Mesendoderm (in vitro differentiated cells): ENCODE data around the gene UFC1.

Source experiments
- DNase-seq: peaks from one replicate; pipeline ENCODE4 v3.0.0; 2013
- H2AK5ac ChIP-seq: 2 replicates; pipeline ENCODE4 v1.6.1; 2013; ENCODE audit warnings: low read length, inconsistent platforms
- H2BK120ac ChIP-seq: 2 replicates; pipeline ENCODE4 v1.6.1; 2013; ENCODE audit warnings: low read depth, mild to moderate bottlenecking, low read length, moderate library complexity, mixed read lengths
- H2BK15ac ChIP-seq: replicated peaks from 2 replicates; pipeline ENCODE4 v1.6.1; 2013; ENCODE audit warnings: low read depth, mild to moderate bottlenecking, moderate library complexity
- H2BK5ac ChIP-seq: 2 replicates; pipeline ENCODE4 v1.6.1; 2013; ENCODE audit warnings: low read length, inconsistent platforms
- H3K18ac ChIP-seq: 2 replicates; pipeline ENCODE4 v1.6.1; 2013; ENCODE audit warnings: mild to moderate bottlenecking, low read length, mixed read lengths
- H3K23ac ChIP-seq: one replicate; pipeline ENCODE4 v1.6.1; 2013; ENCODE audit warnings: low read length
- H3K27ac ChIP-seq: 2 replicates; pipeline ENCODE4 v1.5.1; 2013; ENCODE audit warnings: low read depth, mild to moderate bottlenecking, inconsistent platforms, low read length, moderate library complexity
- H3K27me3 ChIP-seq: 2 replicates; pipeline ENCODE4 v1.6.1; 2013; ENCODE audit warnings: low read length, control low read depth, mild to moderate bottlenecking, inconsistent platforms; ENCODE audit not compliant: insufficient read depth, poor library complexity
- H3K36me3 ChIP-seq: 2 replicates; pipeline ENCODE4 v1.6.1; 2013; ENCODE audit warnings: low read length, inconsistent platforms; ENCODE audit not compliant: control insufficient read depth, insufficient read depth
- H3K4ac ChIP-seq: one replicate; pipeline ENCODE4 v1.6.1; 2013; ENCODE audit warnings: low read depth, mild to moderate bottlenecking, low read length, moderate library complexity
- H3K4me1 ChIP-seq: 2 replicates; pipeline ENCODE4 v1.6.1; 2013; ENCODE audit warnings: low read depth, low read length, inconsistent platforms; ENCODE audit not compliant: control insufficient read depth
- H3K4me2 ChIP-seq: 2 replicates; pipeline ENCODE4 v1.6.1; 2013; ENCODE audit warnings: low read length
- H3K4me3 ChIP-seq: 2 replicates; pipeline ENCODE4 v1.5.1; 2013; ENCODE audit warnings: mild to moderate bottlenecking, low read length
- H3K56ac ChIP-seq: one replicate; pipeline ENCODE4 v1.6.1; 2013; ENCODE audit warnings: low read length
- H3K79me1 ChIP-seq: 2 replicates; pipeline ENCODE4 v1.6.1; 2013; ENCODE audit warnings: low read length, inconsistent platforms
- H3K79me2 ChIP-seq: 2 replicates; pipeline ENCODE4 v1.6.1; 2013; ENCODE audit warnings: mild to moderate bottlenecking, low read length; ENCODE audit not compliant: control insufficient read depth, insufficient read depth
- H3K9ac ChIP-seq: 2 replicates; pipeline ENCODE4 v1.6.1; 2013; ENCODE audit warnings: low read length, inconsistent platforms
- H4K5ac ChIP-seq: one replicate; pipeline ENCODE4 v1.6.1; 2013; ENCODE audit warnings: low read length
- H4K8ac ChIP-seq: one replicate; pipeline ENCODE4 v1.6.1; 2013; ENCODE audit warnings: low read depth, mild to moderate bottlenecking, control low read depth, low read length, moderate library complexity
- WGBS: extraction: QIAGEN DNeasy Blood & Tissue Kit; methylation state at CpG from one replicate; pipeline ENCODE4 v1.1.7; 2013; ENCODE audit warnings: low lambda C conversion rate, missing lambda C conversion rate; ENCODE audit not compliant: insufficient coverage; ENCODE audit errors: extremely low coverage; 5-methylcytosine and 5-hydroxymethylcytosine counted together

Gene UFC1

DNA sequence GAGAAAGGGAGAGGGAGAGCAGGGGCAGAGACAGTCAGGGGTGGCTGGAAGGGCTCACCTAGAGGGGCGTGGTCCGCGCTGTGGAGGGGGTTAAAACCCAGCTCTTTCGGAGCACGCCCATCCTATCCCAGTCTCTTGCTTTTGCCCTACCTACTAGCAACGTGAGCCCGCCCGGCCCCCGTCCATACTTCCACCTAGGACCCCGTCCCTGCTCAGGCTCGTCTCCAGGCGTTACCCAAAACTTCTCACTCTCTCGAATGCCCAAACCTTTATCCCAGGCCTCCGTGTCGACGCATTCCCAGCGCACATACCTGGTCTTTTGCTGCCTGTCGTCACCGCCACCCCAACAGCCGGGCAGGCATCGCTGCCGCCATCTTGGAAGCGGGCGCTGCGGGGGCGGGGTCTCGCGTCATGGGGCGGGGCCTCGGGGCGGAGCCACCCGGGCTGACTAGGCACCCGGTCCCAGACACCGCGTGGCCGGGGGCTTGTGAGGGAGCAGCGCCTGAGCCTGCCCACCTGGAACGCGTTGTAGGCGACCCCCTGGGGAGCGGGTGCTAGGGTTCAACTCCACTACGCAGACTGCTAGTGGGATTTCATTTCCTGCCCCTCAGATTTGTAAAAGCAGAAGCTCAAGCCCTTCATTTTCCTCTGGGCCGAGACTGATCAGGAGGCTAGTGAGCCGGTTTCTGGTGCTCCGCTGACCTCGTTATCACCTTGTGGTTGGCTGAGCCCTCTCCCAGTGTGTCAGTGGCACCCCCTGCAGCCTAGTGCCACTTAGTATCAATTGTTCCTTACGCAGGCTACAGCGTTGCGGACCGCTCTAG is 23.5 kb downstream of the UFC1 start, which contains the start of gene B4GALT3:
TSS of gene B4GALT3 (minus strand) at position 396 of the 824 bp plus-strand sequence. CDS start 1,447 bp downstream, outside the sequence.
- H3K79me1 ChIP-seq: peaks cover 6% of the 10 kb centered on the region
- peak within 1 kb of the TSS; percentile 98 for H3K9ac ChIP-seq
- no peak within 1 kb of the TSS for H2AK5ac ChIP-seq
- H3K27me3 ChIP-seq: no peaks in the 10 kb centered on the region
- H2BK5ac ChIP-seq: peak within 1 kb of the TSS; percentile 69
- H4K5ac ChIP-seq: peak within 1 kb of the TSS; percentile 68
- DNase-seq: peak; percentile 96
- H3K36me3 ChIP-seq: peaks cover 4% of the 10 kb centered on the region
- no CpG with 5 or more reads among the region's 50 CpGs for WGBS
- H3K4me2 ChIP-seq: peak within 1 kb of the TSS; percentile 87
- no peak within 1 kb of the TSS for H3K27ac ChIP-seq
- no peak within 1 kb of the TSS for H2BK120ac ChIP-seq
- peak within 1 kb of the TSS; percentile 37 for H3K23ac ChIP-seq
- H3K56ac ChIP-seq: peak within 1 kb of the TSS; percentile 100
- H3K4me3 ChIP-seq: peak within 1 kb of the TSS; percentile 96
- H3K4me1 ChIP-seq: peaks cover 8% of the 10 kb centered on the region
- H4K8ac ChIP-seq: no peak within 1 kb of the TSS
- H2BK15ac ChIP-seq: no peak within 1 kb of the TSS
- H3K4ac ChIP-seq: peak within 1 kb of the TSS; percentile 81
- H3K18ac ChIP-seq: no peak within 1 kb of the TSS
- H3K79me2 ChIP-seq: peaks cover 4% of the 10 kb centered on the region

DNA sequence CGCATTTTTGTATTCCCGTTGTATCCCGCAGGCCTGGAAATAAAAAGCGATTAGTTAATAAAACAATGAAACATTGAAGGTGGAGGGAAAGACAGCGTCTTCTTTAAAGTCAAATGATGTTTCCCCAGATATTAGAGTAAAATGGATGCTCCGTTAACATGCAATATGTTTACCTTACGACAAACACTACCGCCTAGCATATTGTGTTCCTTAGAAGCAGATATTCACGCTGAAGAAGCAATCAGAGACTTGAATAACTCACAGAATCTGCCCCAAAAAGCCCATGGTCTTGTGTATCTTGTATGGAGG is 24.1 kb downstream of the UFC1 start:
- H3K36me3 ChIP-seq: peaks cover 4% of the 10 kb centered on the region
- H2BK15ac ChIP-seq: no peak overlapping the region
- no peak overlapping the region for H4K8ac ChIP-seq
- H3K9ac ChIP-seq: peak overlapping the region; percentile 98
- peak overlapping the region; percentile 91 for H3K56ac ChIP-seq
- H3K4me3 ChIP-seq: no peak overlapping the region
- H4K5ac ChIP-seq: peak overlapping the region; percentile 68
- no peaks in the 10 kb centered on the region for H3K27me3 ChIP-seq
- peak overlapping the region; percentile 23 for H3K4me2 ChIP-seq
- DNase-seq: no peak
- no peak overlapping the region for H2AK5ac ChIP-seq
- no peak overlapping the region for H3K18ac ChIP-seq
- H2BK120ac ChIP-seq: no peak overlapping the region
- no peak overlapping the region for H3K27ac ChIP-seq
- H3K79me1 ChIP-seq: peaks cover 6% of the 10 kb centered on the region
- no peak overlapping the region for H3K23ac ChIP-seq
- no CpG with 5 or more reads among the region's 9 CpGs for WGBS
- H3K4me1 ChIP-seq: peaks cover 8% of the 10 kb centered on the region
- peaks cover 4% of the 10 kb centered on the region for H3K79me2 ChIP-seq
- H2BK5ac ChIP-seq: no peak overlapping the region
- H3K4ac ChIP-seq: no peak overlapping the region

DNA sequence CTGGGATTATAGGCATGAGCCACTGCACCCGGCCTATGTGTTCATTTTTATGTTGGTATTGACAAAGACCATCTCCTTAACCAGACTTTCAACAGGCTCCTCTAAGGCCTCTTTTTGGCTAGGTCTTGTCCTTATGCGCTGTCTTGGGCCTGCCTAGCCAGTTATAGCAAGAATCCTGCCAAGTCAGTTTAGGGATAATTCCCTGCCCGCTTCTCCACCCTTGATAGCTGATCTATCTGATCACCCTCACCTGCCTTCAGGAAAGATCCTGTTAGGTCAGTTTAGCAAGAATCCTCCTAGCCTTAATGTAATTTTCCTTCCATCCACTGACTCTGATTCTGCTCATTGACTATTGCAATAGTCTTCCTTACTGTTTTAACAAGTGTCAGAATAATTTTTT is 25.9 kb downstream of the UFC1 start:
- Histone ChIP-seq H3K4me2 (no peak overlapping the region), H2AK5ac (no peak overlapping the region), H4K5ac (no peak overlapping the region), H4K8ac (no peak overlapping the region), H3K9ac (no peak overlapping the region), H3K18ac (no peak overlapping the region), H3K4ac (no peak overlapping the region), H3K79me1 (peaks cover 6% of the 10 kb centered on the region), H3K4me3 (no peak overlapping the region), H3K4me1 (peaks cover 8% of the 10 kb centered on the region), H2BK120ac (no peak overlapping the region), H2BK15ac (no peak overlapping the region), H3K27ac (no peak overlapping the region), H3K23ac (no peak overlapping the region), H3K56ac (no peak overlapping the region), H3K36me3 (no peaks in the 10 kb centered on the region), H3K27me3 (no peaks in the 10 kb centered on the region), H2BK5ac (no peak overlapping the region), H3K79me2 (peaks cover 4% of the 10 kb centered on the region)
- no peak for DNase-seq
- WGBS: no CpG with 5 or more reads among the region's 3 CpGs

DNA sequence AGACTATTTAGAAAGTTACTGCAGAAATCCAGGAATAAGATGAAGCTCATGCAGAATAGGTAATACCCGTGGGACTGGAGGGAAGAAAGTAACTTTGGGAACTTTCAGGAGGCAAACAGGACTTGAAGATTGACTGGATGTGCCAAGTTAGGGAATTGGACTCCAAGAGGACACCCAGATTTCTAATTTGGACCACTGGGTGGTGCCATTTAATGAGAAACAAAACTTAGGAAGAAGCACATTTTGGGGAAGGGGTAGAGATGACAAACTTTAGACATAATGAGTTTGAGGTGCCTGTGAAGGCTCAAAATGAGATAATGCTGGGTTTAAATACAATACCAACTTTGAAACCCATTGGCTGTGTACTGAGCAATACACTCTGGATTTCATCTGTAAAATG is 26.9 kb downstream of the UFC1 start:
- peaks cover 4% of the 10 kb centered on the region for H3K79me2 ChIP-seq
- no peak overlapping the region for H2BK15ac ChIP-seq
- no peak overlapping the region for H3K18ac ChIP-seq
- no peak overlapping the region for H3K4me2 ChIP-seq
- H3K4ac ChIP-seq: no peak overlapping the region
- H3K56ac ChIP-seq: no peak overlapping the region
- H4K8ac ChIP-seq: no peak overlapping the region
- H2AK5ac ChIP-seq: no peak overlapping the region
- no peak overlapping the region for H3K4me3 ChIP-seq
- WGBS: no CpG with 5 or more reads among the region's 1 CpG
- H3K27ac ChIP-seq: no peak overlapping the region
- H2BK5ac ChIP-seq: no peak overlapping the region
- no peaks in the 10 kb centered on the region for H3K27me3 ChIP-seq
- no peaks in the 10 kb centered on the region for H3K36me3 ChIP-seq
- no peak overlapping the region for H3K23ac ChIP-seq
- no peak overlapping the region for H2BK120ac ChIP-seq
- H3K79me1 ChIP-seq: peaks cover 6% of the 10 kb centered on the region
- no peak overlapping the region for H3K9ac ChIP-seq
- DNase-seq: peak; percentile 60
- peaks cover 8% of the 10 kb centered on the region for H3K4me1 ChIP-seq
- H4K5ac ChIP-seq: no peak overlapping the region

DNA sequence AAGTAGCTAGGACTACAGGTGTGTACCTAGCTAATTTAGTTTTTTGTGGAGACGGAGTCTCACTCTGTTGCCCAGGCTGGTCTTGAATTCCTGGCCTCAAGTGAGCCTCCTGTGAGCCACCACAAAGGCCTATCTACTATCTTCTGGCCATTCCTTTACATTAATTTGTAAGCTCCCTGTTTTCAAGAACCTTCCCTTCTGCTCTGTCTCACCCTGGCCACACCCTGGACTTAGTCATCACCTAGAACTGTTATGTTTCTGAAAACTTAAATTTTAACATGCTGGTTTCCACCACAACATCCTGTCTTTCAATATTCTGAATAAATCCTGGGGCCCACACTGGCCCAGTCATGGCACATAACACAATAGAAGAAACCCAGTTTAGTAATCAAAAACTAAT is 28.4 kb downstream of the UFC1 start:
- Histone ChIP-seq H3K79me2 (no peaks in the 10 kb centered on the region), H3K56ac (no peak overlapping the region), H3K23ac (no peak overlapping the region), H2BK120ac (no peak overlapping the region), H3K36me3 (no peaks in the 10 kb centered on the region), H3K4me3 (no peak overlapping the region), H3K9ac (no peak overlapping the region), H4K8ac (no peak overlapping the region), H3K27ac (no peak overlapping the region), H2BK15ac (no peak overlapping the region), H3K4me2 (no peak overlapping the region), H4K5ac (no peak overlapping the region), H2BK5ac (no peak overlapping the region), H3K18ac (no peak overlapping the region), H3K4me1 (peaks cover 4% of the 10 kb centered on the region), H2AK5ac (no peak overlapping the region), H3K27me3 (no peaks in the 10 kb centered on the region), H3K79me1 (no peaks in the 10 kb centered on the region), H3K4ac (no peak overlapping the region)
- WGBS: no CpG with 5 or more reads among the region's 1 CpG
- DNase-seq: no peak

DNA sequence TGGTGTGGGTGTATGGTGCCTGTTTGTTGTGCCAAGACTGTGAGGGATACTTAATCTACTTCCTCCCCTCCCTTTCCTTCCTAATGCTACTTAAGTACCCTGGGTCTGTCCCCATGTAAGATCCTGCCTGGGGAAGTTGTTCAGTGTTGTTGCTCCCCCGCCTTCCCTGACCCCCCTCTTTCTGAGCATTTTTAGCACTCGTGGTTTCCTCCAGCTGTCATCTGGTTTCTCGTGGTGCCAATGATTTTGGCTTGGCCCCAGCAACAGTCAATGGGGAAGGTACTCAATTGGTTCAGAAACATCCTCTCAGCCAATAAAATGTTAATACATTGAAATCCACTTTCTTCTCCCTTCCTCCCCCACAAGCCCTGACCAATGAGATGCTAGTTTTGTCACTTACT is 31.5 kb downstream of the UFC1 start:
- Histone ChIP-seq H3K9ac (no peak overlapping the region), H2BK15ac (no peak overlapping the region), H3K4me1 (no peaks in the 10 kb centered on the region), H2AK5ac (no peak overlapping the region), H4K5ac (peak overlapping the region; percentile 56), H3K4me3 (no peak overlapping the region), H3K36me3 (no peaks in the 10 kb centered on the region), H3K27me3 (no peaks in the 10 kb centered on the region), H3K23ac (no peak overlapping the region), H3K18ac (no peak overlapping the region), H3K79me1 (no peaks in the 10 kb centered on the region), H4K8ac (no peak overlapping the region), H3K79me2 (no peaks in the 10 kb centered on the region), H3K4ac (no peak overlapping the region), H2BK120ac (no peak overlapping the region), H3K56ac (no peak overlapping the region), H2BK5ac (no peak overlapping the region), H3K4me2 (no peak overlapping the region), H3K27ac (no peak overlapping the region)
- no peak for DNase-seq
- no CpG with 5 or more reads among the region's 3 CpGs for WGBS
